Esophagus squamous epithelium (tissue), 4 donors: Measurements from ENCODE around the gene BRD3.

Experiments
- POLR2A ChIP-seq, 4 donors: fragments of 450-650 bp; IDR thresholded peaks; one replicate each; pipeline ENCODE4 v1.6.1; 2017; ENCODE audit warnings: antibody characterized with exemption in 4 of 4, mild to moderate bottlenecking in 4 of 4, moderate library complexity in 3 of 4
- TF ChIP-seq, protein P1 (sequence below), 6 experiments: fragments of 450-650 bp in 4 of 6; fragments of 200-600 bp in 2 of 6; sonication (generic) in 2 of 6; IDR thresholded peaks; one replicate each; pipeline ENCODE4 v1.5.1; 2016 to 2019; ENCODE audit warnings: antibody characterized with exemption in 6 of 6, mild to moderate bottlenecking in 4 of 6, moderate library complexity in 4 of 6

- TF ChIP-seq, protein P1, sequence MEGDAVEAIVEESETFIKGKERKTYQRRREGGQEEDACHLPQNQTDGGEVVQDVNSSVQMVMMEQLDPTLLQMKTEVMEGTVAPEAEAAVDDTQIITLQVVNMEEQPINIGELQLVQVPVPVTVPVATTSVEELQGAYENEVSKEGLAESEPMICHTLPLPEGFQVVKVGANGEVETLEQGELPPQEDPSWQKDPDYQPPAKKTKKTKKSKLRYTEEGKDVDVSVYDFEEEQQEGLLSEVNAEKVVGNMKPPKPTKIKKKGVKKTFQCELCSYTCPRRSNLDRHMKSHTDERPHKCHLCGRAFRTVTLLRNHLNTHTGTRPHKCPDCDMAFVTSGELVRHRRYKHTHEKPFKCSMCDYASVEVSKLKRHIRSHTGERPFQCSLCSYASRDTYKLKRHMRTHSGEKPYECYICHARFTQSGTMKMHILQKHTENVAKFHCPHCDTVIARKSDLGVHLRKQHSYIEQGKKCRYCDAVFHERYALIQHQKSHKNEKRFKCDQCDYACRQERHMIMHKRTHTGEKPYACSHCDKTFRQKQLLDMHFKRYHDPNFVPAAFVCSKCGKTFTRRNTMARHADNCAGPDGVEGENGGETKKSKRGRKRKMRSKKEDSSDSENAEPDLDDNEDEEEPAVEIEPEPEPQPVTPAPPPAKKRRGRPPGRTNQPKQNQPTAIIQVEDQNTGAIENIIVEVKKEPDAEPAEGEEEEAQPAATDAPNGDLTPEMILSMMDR (IDR thresholded peaks at IDR 0.05), result no peak
- TF ChIP-seq POLR2A (IDR thresholded peaks at IDR 0.05), result no peak
Measured at GRCh38 chr9:134064711-134065110, 3.1 kb downstream of the BRD3 start.
